MM.1S (cell line): ENCODE data around the gene MTFR2.

Experiments used
- DNase-seq: peaks from one replicate; pipeline ENCODE4 v3.0.0-alpha.2; 2015
- H2AFZ ChIP-seq: fragments of 300-600 bp; sonication (generic); 2 replicates; pipeline ENCODE4 v1.6.0; 2016; ENCODE audit warnings: antibody characterized with exemption, low read length
- H3F3A ChIP-seq: fragments of 300-600 bp; sonication (generic); 2 replicates; pipeline ENCODE4 v1.6.1; 2016; ENCODE audit warnings: mild to moderate bottlenecking, antibody characterized with exemption, low read length, moderate library complexity, mixed read lengths; ENCODE audit not compliant: insufficient read depth
- H3K27ac ChIP-seq: fragments of 300-600 bp; sonication (generic); 2 replicates; pipeline ENCODE4 v1.5.1; 2016; ENCODE audit warnings: mild to moderate bottlenecking, low read length
- H3K27me3 ChIP-seq: fragments of 300-600 bp; sonication (generic); replicated peaks from 2 replicates; pipeline ENCODE4 v1.6.0; 2016; ENCODE audit warnings: low read length; ENCODE audit not compliant: insufficient read depth
- H3K36me3 ChIP-seq: fragments of 300-600 bp; sonication (generic); replicated peaks from 2 replicates; pipeline ENCODE4 v1.6.1; 2016; ENCODE audit warnings: mild to moderate bottlenecking, low read length, mixed read lengths; ENCODE audit not compliant: insufficient read depth
- H3K4me1 ChIP-seq: fragments of 300-600 bp; sonication (generic); 2 replicates; pipeline ENCODE4 v1.6.1; 2016; ENCODE audit warnings: low read length, mixed read lengths
- H3K4me2 ChIP-seq: fragments of 300-600 bp; sonication (generic); 2 replicates; pipeline ENCODE4 v1.6.0; 2016; ENCODE audit warnings: low read depth, low read length
- H3K4me3 ChIP-seq: fragments of 300-600 bp; sonication (generic); 2 replicates; pipeline ENCODE4 v1.5.1; 2016; ENCODE audit warnings: low read length, mixed read lengths
- H3K79me2 ChIP-seq: fragments of 300-600 bp; sonication (generic); 2 replicates; pipeline ENCODE4 v1.6.1; 2016; ENCODE audit warnings: mixed run types, low read length, mixed read lengths
- H3K9ac ChIP-seq: fragments of 300-600 bp; sonication (generic); 2 replicates; pipeline ENCODE4 v1.6.1; 2016; ENCODE audit warnings: low read length, mixed read lengths
- H3K9me2 ChIP-seq: fragments of 300-600 bp; sonication (generic); replicated peaks from 2 replicates; pipeline ENCODE4 v1.6.1; 2016; ENCODE audit warnings: mild to moderate bottlenecking, low read length, mixed read lengths; ENCODE audit not compliant: insufficient read depth
- H3K9me3 ChIP-seq: fragments of 300-600 bp; sonication (generic); replicated peaks from 2 replicates; pipeline ENCODE4 v1.6.1; 2016; ENCODE audit warnings: mild to moderate bottlenecking, low read length, mixed read lengths; ENCODE audit not compliant: insufficient read depth
- H4K20me1 ChIP-seq: fragments of 300-600 bp; sonication (generic); 2 replicates; pipeline ENCODE4 v1.6.1; 2016; ENCODE audit warnings: mild to moderate bottlenecking, low read length, moderate library complexity, mixed read lengths; ENCODE audit not compliant: insufficient read depth
- EZH2 ChIP-seq: fragments of 300-600 bp; sonication (generic); optimal IDR thresholded peaks from 2 replicates; pipeline ENCODE3; 2017; ENCODE audit warnings: low read depth, mild to moderate bottlenecking, antibody characterized with exemption, low read length, mixed read lengths
- EZH2phosphoT487 ChIP-seq: fragments of 300-600 bp; sonication (generic); IDR thresholded peaks from 2 replicates; pipeline ENCODE4 v1.6.1; 2018; ENCODE audit warnings: antibody characterized with exemption, low read length
- TF ChIP-seq, protein P1 (sequence below): fragments of 300-600 bp; sonication (generic); IDR thresholded peaks from 2 replicates; pipeline ENCODE4 v1.5.1; 2016; ENCODE audit warnings: antibody characterized with exemption, low read length, mixed read lengths

Gene MTFR2

DNA sequence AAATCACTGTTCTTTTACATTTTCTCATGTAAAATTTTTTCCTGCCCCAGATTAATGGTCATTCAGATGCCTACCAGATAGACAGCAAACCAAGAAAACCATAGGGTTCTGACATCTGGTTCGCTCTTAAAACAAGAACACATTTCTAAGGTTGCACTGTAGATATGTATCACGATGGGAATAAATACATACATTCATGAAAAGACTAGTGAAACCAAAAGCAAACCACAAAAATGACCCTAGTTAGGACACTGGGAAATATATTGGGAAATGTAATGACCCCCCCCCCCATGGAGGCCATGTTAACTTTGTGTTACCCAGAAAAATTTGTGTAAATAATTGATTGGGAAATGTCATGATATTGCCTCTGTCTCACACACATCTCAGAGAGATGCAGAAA is 37.5 kb downstream of the MTFR2 start:
- Histone ChIP-seq H3K4me2 (no peak overlapping the region), H3F3A (no peaks in the 10 kb centered on the region), H4K20me1 (no peaks in the 10 kb centered on the region), H3K9ac (no peak overlapping the region), H3K36me3 (no peaks in the 10 kb centered on the region), H3K4me3 (no peak overlapping the region), H3K4me1 (no peaks in the 10 kb centered on the region), H2AFZ (no peak overlapping the region), H3K79me2 (no peaks in the 10 kb centered on the region), H3K9me2 (no peaks in the 10 kb centered on the region), H3K9me3 (no peaks in the 10 kb centered on the region), H3K27ac (no peak overlapping the region), H3K27me3 (no peaks in the 10 kb centered on the region)
- DNase-seq = no peak
- TF ChIP-seq EZH2phosphoT487 = no peak
- TF ChIP-seq EZH2 = no peak
- TF ChIP-seq, protein P1, sequence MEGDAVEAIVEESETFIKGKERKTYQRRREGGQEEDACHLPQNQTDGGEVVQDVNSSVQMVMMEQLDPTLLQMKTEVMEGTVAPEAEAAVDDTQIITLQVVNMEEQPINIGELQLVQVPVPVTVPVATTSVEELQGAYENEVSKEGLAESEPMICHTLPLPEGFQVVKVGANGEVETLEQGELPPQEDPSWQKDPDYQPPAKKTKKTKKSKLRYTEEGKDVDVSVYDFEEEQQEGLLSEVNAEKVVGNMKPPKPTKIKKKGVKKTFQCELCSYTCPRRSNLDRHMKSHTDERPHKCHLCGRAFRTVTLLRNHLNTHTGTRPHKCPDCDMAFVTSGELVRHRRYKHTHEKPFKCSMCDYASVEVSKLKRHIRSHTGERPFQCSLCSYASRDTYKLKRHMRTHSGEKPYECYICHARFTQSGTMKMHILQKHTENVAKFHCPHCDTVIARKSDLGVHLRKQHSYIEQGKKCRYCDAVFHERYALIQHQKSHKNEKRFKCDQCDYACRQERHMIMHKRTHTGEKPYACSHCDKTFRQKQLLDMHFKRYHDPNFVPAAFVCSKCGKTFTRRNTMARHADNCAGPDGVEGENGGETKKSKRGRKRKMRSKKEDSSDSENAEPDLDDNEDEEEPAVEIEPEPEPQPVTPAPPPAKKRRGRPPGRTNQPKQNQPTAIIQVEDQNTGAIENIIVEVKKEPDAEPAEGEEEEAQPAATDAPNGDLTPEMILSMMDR = no peak

DNA sequence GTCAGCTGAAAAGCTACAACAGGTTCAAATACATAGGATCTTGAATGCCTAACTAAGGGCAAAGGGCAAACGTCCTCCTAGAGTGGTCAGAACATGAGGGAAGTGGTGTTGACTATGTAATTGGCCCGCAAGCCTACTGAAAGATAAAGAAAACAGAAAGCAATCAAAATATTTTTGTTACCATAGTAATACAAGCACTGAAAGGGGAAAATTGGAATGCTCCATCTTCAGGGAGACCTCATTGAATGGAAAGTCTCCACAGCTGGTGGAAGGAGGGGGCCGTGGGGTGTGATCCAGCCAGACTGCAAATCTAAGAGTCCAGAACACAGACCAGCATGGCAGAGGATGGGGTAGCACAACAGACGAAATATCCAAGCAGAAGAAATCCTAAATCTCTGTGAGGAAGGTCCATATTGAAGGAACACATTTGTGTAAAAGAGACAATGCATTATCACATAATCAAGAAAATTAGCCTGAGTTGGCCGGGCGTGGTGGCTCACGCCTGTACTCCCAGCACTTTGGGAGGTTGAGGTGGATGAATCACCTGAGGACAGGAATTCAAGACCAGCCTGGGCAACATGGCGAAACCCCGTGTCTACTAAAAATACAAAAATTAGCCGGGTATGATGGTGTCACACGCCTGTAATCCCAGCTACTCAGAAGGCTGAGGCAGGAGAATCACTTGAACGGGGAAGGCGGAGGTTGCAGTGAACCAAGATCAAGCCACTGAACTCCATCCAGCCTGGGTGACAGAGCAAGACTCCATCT is 39.5 kb downstream of the MTFR2 start:
- H3K9ac ChIP-seq = no peak overlapping the region
- H3K9me2 ChIP-seq = no peaks in the 10 kb centered on the region
- no peaks in the 10 kb centered on the region for H3K9me3 ChIP-seq
- H3K27ac ChIP-seq = no peak overlapping the region
- H3K4me2 ChIP-seq = no peak overlapping the region
- no peaks in the 10 kb centered on the region for H3K36me3 ChIP-seq
- no peak overlapping the region for H2AFZ ChIP-seq
- H3K4me3 ChIP-seq = no peak overlapping the region
- no peaks in the 10 kb centered on the region for H3K79me2 ChIP-seq
- no peaks in the 10 kb centered on the region for H4K20me1 ChIP-seq
- TF ChIP-seq EZH2phosphoT487 = no peak
- no peak for TF ChIP-seq EZH2
- TF ChIP-seq, protein P1 = no peak
- no peak for DNase-seq
- no peaks in the 10 kb centered on the region for H3F3A ChIP-seq
- H3K27me3 ChIP-seq = no peaks in the 10 kb centered on the region
- H3K4me1 ChIP-seq = no peaks in the 10 kb centered on the region

DNA sequence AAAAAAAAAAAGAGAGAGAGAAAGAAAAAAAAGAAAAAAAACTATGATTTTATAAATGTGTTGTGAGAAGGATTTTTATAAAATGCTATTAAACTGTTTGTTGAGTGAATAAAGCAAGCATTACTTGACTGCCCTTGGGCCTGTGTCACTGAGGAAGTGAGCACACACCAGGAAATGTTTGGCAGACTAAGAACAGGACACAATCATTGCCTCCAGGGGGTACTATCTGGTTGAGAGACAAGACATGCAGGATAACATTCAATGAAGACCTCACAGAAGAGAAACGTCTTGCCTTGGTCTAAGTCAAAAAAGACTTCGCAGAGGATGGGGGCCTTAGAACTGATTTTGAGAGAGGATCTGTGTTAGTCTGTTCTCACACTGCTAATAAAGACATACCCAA is 40.6 kb downstream of the MTFR2 start:
- no peaks in the 10 kb centered on the region for H3K9me3 ChIP-seq
- no peak overlapping the region for H3K4me2 ChIP-seq
- no peak for TF ChIP-seq EZH2phosphoT487
- TF ChIP-seq, protein P1 = no peak
- TF ChIP-seq EZH2 = no peak
- no peak overlapping the region for H3K9ac ChIP-seq
- DNase-seq = no peak
- no peaks in the 10 kb centered on the region for H3K36me3 ChIP-seq
- no peak overlapping the region for H3K4me3 ChIP-seq
- H3K9me2 ChIP-seq = no peaks in the 10 kb centered on the region
- H3K27me3 ChIP-seq = no peaks in the 10 kb centered on the region
- H4K20me1 ChIP-seq = no peaks in the 10 kb centered on the region
- no peaks in the 10 kb centered on the region for H3F3A ChIP-seq
- no peaks in the 10 kb centered on the region for H3K79me2 ChIP-seq
- no peak overlapping the region for H2AFZ ChIP-seq
- H3K4me1 ChIP-seq = no peaks in the 10 kb centered on the region
- H3K27ac ChIP-seq = no peak overlapping the region
